ENCODE measurements around the gene PAK5.
A peak's percentile ranks its signal among the peaks of the same experiment; 100 is the strongest.

The PAK5 gene

DNA sequence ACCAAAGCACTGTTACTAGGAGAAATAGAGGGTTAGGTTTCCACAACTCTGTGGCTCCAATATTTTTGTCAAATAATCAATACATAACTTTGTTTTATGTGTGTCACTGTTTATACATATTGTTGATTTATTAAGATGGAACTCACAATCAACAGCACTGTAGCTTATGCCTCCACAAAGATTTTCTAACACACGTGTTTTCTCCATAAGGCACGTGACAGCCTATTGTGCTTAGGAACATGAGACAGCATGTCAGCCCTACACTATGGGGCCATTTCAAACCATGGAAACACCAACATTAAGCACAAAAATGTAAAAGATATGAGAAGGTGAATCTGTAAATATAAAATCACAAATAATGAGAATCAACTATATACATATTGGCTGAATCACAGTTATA is 127.0 kb downstream of the PAK5 start:
- Histone ChIP-seq H2AFZ (ENCODE audit: low read length) (no peak overlapping the region), H3K4me3 (ENCODE audit: low read length) (no peak overlapping the region), H4K20me1 (ENCODE audit: insufficient read depth, low read length) (no peaks in the 10 kb centered on the region), H3K36me3 (replicated peaks; ENCODE audit: insufficient read depth, low read length) (no peaks in the 10 kb centered on the region), H3K9me3 (replicated peaks; ENCODE audit: insufficient read depth, low read length) (no peaks in the 10 kb centered on the region), H3F3A (ENCODE audit: insufficient read depth, low read length) (no peaks in the 10 kb centered on the region), H3K9me2 (replicated peaks; ENCODE audit: insufficient read depth, low read length) (no peaks in the 10 kb centered on the region), H3K27ac (ENCODE audit: low read length) (no peak overlapping the region), H3K9ac (ENCODE audit: low read length) (no peak overlapping the region), H3K27me3 (replicated peaks; ENCODE audit: insufficient read depth, low read length) (no peaks in the 10 kb centered on the region), H3K4me1 (ENCODE audit: low read length) (no peaks in the 10 kb centered on the region), H3K4me2 (ENCODE audit: low read depth, low read length) (no peak overlapping the region), H3K79me2 (ENCODE audit: low read length) (no peaks in the 10 kb centered on the region)
- no peak for TF ChIP-seq EZH2phosphoT487 (IDR thresholded peaks at IDR 0.05; ENCODE audit: low read length)
- TF ChIP-seq, protein P1, sequence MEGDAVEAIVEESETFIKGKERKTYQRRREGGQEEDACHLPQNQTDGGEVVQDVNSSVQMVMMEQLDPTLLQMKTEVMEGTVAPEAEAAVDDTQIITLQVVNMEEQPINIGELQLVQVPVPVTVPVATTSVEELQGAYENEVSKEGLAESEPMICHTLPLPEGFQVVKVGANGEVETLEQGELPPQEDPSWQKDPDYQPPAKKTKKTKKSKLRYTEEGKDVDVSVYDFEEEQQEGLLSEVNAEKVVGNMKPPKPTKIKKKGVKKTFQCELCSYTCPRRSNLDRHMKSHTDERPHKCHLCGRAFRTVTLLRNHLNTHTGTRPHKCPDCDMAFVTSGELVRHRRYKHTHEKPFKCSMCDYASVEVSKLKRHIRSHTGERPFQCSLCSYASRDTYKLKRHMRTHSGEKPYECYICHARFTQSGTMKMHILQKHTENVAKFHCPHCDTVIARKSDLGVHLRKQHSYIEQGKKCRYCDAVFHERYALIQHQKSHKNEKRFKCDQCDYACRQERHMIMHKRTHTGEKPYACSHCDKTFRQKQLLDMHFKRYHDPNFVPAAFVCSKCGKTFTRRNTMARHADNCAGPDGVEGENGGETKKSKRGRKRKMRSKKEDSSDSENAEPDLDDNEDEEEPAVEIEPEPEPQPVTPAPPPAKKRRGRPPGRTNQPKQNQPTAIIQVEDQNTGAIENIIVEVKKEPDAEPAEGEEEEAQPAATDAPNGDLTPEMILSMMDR (IDR thresholded peaks at IDR 0.05; ENCODE audit: low read length) = no peak
- no peak for TF ChIP-seq EZH2 (optimal IDR thresholded peaks at IDR 0.05; ENCODE audit: low read depth, low read length)
- no peak for DNase-seq

DNA sequence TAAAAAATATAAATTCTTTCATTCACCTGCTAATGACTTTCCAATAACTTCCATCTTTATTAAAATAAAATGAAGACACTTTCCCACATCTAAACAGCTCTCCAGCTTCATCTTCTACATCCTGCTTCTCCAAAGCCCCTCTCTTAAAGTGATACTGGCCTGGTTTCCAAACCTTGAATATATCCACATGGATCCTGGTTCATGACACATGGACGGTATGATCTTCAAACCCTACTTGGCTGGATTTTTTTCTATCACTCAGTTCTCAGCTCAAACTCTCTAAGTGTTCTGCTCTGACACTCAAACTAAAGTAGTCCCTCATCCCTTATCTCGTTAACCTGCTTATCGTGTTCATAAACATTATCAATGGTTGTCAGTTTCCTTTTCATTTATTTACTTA is 128.2 kb downstream of the PAK5 start:
- no peaks in the 10 kb centered on the region for H3K79me2 ChIP-seq (ENCODE audit: low read length)
- no peak overlapping the region for H3K4me2 ChIP-seq (ENCODE audit: low read depth, low read length)
- no peaks in the 10 kb centered on the region for H3K9me2 ChIP-seq (replicated peaks; ENCODE audit: insufficient read depth, low read length)
- no peak for DNase-seq
- peaks cover 3% of the 10 kb centered on the region; the same call in 1 of the 2 replicates for H3K4me1 ChIP-seq (ENCODE audit: low read length)
- no peak overlapping the region for H3K4me3 ChIP-seq (ENCODE audit: low read length)
- no peak overlapping the region for H3K9ac ChIP-seq (ENCODE audit: low read length)
- H3K36me3 ChIP-seq (replicated peaks; ENCODE audit: insufficient read depth, low read length) = no peaks in the 10 kb centered on the region
- no peak for TF ChIP-seq EZH2phosphoT487 (IDR thresholded peaks at IDR 0.05; ENCODE audit: low read length)
- no peak for TF ChIP-seq EZH2 (optimal IDR thresholded peaks at IDR 0.05; ENCODE audit: low read depth, low read length)
- TF ChIP-seq, protein P1 (IDR thresholded peaks at IDR 0.05; ENCODE audit: low read length) = no peak
- H4K20me1 ChIP-seq (ENCODE audit: insufficient read depth, low read length) = no peaks in the 10 kb centered on the region
- H3F3A ChIP-seq (ENCODE audit: insufficient read depth, low read length) = peaks cover 10% of the 10 kb centered on the region
- H3K27ac ChIP-seq (ENCODE audit: low read length) = no peak overlapping the region
- no peak overlapping the region for H2AFZ ChIP-seq (ENCODE audit: low read length)
- no peaks in the 10 kb centered on the region for H3K9me3 ChIP-seq (replicated peaks; ENCODE audit: insufficient read depth, low read length)
- no peaks in the 10 kb centered on the region for H3K27me3 ChIP-seq (replicated peaks; ENCODE audit: insufficient read depth, low read length)

DNA sequence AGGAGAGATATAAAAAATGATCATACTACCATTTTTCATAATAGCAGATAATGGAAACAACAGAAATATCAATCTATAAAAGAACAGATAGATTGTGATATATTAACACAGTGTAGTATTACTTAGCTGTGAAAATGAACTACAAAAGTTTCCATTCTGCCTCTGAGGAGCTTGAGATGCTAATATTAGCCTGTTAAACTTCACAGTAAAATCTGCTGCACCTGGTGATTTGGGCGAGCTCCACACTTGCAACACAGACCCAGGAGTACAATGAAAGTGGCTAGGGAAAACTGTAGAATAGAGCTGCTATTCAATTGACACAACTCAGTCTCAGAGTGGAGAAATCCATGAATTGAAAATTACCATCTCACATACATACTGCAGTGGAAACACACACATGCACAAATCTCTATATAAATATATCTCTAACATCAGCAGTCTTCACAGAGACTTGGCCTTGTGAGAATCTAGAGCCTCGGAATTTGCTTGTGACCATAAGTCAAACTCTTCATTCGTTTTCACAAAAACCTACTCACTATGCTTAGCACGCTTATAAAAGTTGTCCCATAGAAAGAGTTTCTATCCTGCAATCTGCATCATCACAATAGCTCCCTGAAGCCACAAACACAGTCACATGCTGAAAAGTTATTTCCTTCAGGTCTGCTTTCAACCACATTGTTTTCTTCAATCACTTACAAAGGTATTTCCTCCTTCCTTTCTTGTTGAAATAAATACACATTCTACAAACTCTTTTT is 133.0 kb downstream of the PAK5 start:
- peak overlapping the region; percentile 27; the same call in 1 of the 2 replicates for H2AFZ ChIP-seq (ENCODE audit: low read length)
- TF ChIP-seq EZH2phosphoT487 (IDR thresholded peaks at IDR 0.05; ENCODE audit: low read length) = no peak
- TF ChIP-seq, protein P1 (IDR thresholded peaks at IDR 0.05; ENCODE audit: low read length) = no peak
- no peak for TF ChIP-seq EZH2 (optimal IDR thresholded peaks at IDR 0.05; ENCODE audit: low read depth, low read length)
- H3K9me2 ChIP-seq (replicated peaks; ENCODE audit: insufficient read depth, low read length) = no peaks in the 10 kb centered on the region
- H3F3A ChIP-seq (ENCODE audit: insufficient read depth, low read length) = peaks cover 22% of the 10 kb centered on the region
- H3K36me3 ChIP-seq (replicated peaks; ENCODE audit: insufficient read depth, low read length) = no peaks in the 10 kb centered on the region
- peaks cover 31% of the 10 kb centered on the region for H3K4me1 ChIP-seq (ENCODE audit: low read length)
- no peaks in the 10 kb centered on the region for H3K79me2 ChIP-seq (ENCODE audit: low read length)
- peak overlapping the region; percentile 98 for H3K27ac ChIP-seq (ENCODE audit: low read length)
- H3K27me3 ChIP-seq (replicated peaks; ENCODE audit: insufficient read depth, low read length) = no peaks in the 10 kb centered on the region
- peak overlapping the region; percentile 94 for H3K4me2 ChIP-seq (ENCODE audit: low read depth, low read length)
- H3K4me3 ChIP-seq (ENCODE audit: low read length) = peak overlapping the region; percentile 43
- no peaks in the 10 kb centered on the region for H3K9me3 ChIP-seq (replicated peaks; ENCODE audit: insufficient read depth, low read length)
- no peaks in the 10 kb centered on the region for H4K20me1 ChIP-seq (ENCODE audit: insufficient read depth, low read length)
- peak overlapping the region; percentile 66 for H3K9ac ChIP-seq (ENCODE audit: low read length)
- DNase-seq = peak; percentile 95
